ENCODE measurements around the gene FAM76B.

Gene FAM76B

GRCh38 chr11:95728790-95729189 lies 60.8 kb downstream of the FAM76B start:
- DNase-seq: no peak

- no peak for DNase-seq
Observed at GRCh38 chr11:95728094-95728493, 61.5 kb downstream of the FAM76B start.

- no peak for DNase-seq
Observed at GRCh38 chr11:95727620-95728019, 62.0 kb downstream of the FAM76B start.

GRCh38 chr11:95727111-95727510 lies 62.5 kb downstream of the FAM76B start:
- no peak for DNase-seq

- DNase-seq: no peak
Observed at GRCh38 chr11:95725196-95725595, 64.4 kb downstream of the FAM76B start.

GRCh38 chr11:95723361-95723942 lies 66.1 kb downstream of the FAM76B start:
- no peak for DNase-seq

- DNase-seq: no peak
Observed at GRCh38 chr11:95720195-95720594, 69.4 kb downstream of the FAM76B start.

All from COR-L47 (cell line).